ENCODE measurements around the gene CFAP141.

Gene CFAP141

DNA sequence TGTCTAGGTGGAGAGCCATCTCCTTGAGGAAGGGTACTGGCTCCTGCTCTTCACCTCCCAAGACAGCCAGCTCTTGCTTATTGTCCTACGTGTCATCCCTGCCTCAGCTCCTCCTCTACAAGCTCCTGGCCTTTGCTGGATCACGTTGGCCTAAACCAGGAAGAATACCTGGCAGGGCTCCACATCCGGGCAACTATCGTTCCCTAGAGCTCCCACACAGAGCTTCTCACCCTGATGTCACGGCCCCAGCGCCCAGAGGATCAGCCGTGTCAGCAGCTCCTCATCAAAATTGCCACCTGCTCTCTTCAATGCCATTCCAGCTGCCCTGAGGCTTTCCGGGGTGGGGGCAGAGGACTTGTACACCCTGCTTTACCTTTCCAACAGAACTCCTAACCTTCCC lies 12.3 kb downstream of the CFAP141 start:
- ChIA-PET CTCF (interaction anchor here (1.0 to 4.1 kb wide), 5 partner anchors 11 to 141 kb away, joined by 3 to 20 read pairs (median 4); no protein-coding TSS in a partner anchor), POLR2A (interaction anchor here (0.8 to 1.1 kb wide), 2 partner anchors 15 to 25 kb away, joined by 3 to 4 read pairs; no protein-coding TSS in a partner anchor)
- DNase-seq (ENCODE audit: extremely low spot score): no peak
- TF ChIP-seq, protein P1, sequence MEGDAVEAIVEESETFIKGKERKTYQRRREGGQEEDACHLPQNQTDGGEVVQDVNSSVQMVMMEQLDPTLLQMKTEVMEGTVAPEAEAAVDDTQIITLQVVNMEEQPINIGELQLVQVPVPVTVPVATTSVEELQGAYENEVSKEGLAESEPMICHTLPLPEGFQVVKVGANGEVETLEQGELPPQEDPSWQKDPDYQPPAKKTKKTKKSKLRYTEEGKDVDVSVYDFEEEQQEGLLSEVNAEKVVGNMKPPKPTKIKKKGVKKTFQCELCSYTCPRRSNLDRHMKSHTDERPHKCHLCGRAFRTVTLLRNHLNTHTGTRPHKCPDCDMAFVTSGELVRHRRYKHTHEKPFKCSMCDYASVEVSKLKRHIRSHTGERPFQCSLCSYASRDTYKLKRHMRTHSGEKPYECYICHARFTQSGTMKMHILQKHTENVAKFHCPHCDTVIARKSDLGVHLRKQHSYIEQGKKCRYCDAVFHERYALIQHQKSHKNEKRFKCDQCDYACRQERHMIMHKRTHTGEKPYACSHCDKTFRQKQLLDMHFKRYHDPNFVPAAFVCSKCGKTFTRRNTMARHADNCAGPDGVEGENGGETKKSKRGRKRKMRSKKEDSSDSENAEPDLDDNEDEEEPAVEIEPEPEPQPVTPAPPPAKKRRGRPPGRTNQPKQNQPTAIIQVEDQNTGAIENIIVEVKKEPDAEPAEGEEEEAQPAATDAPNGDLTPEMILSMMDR (IDR thresholded peaks at IDR 0.05; ENCODE audit: control extremely low read depth, extremely low read depth, low read depth, missing control alignments): no peak

DNA sequence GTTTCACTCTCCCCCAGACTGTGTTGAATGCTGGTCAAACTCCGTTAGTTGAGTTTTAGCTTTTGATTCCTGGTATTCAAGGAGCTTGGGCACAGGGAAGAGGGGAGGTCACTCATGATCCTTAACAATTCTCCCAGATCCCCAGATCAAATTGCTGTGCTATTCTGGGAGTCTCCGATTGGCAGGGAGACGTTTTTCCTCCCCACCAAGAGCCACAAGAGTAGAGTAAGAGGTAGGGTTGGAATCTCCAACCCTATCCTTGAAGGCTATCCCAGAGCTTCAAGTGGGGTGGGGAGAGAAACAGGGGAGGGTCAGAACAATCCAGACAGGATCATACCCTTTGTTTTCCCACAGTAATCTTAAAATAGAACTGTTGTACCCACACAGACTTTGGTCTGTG lies 13.7 kb downstream of the CFAP141 start:
- TF ChIP-seq, protein P1 (IDR thresholded peaks at IDR 0.05; ENCODE audit: control extremely low read depth, extremely low read depth, low read depth, missing control alignments): no peak
- CTCF ChIA-PET: interaction anchor here (1.1 to 4.1 kb wide), 4 partner anchors 12 to 142 kb away, joined by 3 to 20 read pairs (median 4); no protein-coding TSS in a partner anchor
- POLR2A ChIA-PET: no interaction called here
- no peak for DNase-seq (ENCODE audit: extremely low spot score)

DNA sequence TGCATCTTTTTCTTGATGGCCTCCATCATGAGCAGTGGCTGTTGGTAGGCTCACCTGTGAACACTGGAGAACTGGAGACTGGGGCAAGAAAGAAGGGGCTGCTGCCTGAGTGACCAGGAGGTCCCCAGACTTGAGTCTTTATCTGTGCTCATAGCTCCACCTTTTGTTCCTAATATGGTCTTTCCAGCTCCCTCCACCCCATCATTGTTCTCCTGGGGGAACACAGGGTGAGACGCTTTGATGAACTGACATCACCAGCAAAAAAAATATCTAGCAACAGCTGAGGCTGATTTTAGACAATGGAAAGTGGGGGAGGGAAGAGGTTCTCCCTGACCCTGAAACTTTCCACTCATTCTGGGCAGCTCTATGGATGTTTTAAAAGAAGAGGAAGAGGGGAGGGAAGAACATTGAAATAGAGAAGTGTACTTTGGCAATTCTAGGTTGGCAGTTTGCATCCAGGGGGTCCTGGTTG lies 14.1 kb downstream of the CFAP141 start, which contains the start of gene TPM3:
TSS of gene TPM3 (minus strand) at position 111 of the 472 bp plus-strand sequence. CDS start at position 29, 82 bp downstream.
- ChIA-PET POLR2A (no interaction called here), CTCF (interaction anchor here (0.8 to 4.1 kb wide), 4 partner anchors 14 to 143 kb away, joined by 3 to 20 read pairs (median 4); no protein-coding TSS in a partner anchor)
- no peak for DNase-seq (ENCODE audit: extremely low spot score)
- TF ChIP-seq, protein P1 (IDR thresholded peaks at IDR 0.05; ENCODE audit: control extremely low read depth, extremely low read depth, low read depth, missing control alignments): no peak

DNA sequence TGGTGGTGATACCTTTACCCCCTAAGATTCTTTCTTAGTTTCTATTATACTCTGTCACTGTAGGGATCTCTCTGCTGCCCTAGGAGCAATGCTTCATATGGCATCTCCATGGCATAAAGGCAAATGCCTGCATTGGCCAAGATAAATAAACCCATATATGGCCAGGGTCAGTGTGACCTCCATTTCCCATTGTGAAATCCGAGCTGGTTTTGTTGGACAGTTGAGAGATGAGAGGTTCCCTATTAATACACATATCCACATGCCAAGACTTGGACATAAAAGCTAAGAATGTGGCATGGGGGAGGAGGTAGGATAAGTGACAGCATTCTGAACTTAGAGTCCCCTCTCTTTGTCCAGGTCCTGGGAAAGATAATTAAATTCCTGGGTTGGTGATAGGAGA lies 15.6 kb downstream of the CFAP141 start:
- TF ChIP-seq, protein P1 (IDR thresholded peaks at IDR 0.05; ENCODE audit: control extremely low read depth, extremely low read depth, low read depth, missing control alignments): no peak
- ChIA-PET POLR2A (interaction anchor here (0.6 kb wide), 1 partner anchor 225 kb away, joined by 4 read pairs; no protein-coding TSS in a partner anchor), CTCF (interaction anchor here (1.0 to 2.4 kb wide), 3 partner anchors 9 to 81 kb away, joined by 3 to 13 read pairs (median 4); partner anchors contain the start of gene HAX1)
- DNase-seq (ENCODE audit: extremely low spot score): no peak

DNA sequence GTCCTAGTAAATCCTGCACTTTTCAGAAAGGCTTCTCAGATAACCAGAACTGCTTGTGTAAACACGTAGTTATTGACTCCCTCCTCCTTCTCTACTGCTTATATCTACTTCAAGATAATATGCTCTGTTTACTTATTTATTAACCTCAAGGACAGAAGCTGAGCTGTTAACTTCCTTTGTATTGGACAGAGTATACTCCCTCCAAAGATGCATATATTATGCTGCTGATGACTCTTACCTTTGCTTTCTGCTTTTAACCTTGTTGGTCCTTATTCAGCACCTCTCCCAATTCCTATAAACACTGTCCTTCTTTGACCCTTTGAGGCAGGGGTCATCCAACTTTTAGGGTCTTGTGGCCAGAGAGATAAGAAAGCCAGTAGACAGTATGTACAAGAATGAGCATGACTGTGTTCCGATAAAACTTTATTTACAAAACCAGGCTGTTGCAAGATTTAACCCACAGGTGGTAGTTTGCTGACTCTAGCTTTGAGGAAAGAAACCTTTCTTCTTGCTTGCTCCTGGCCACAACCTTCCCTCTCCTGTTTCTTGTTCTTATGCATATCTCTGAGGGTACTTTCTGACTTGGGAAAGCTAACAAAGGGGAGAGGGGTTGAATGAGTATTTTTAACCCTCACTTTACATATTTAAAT lies 19.2 kb downstream of the CFAP141 start:
- TF ChIP-seq, protein P1 (IDR thresholded peaks at IDR 0.05; ENCODE audit: control extremely low read depth, extremely low read depth, low read depth, missing control alignments): no peak
- CTCF ChIA-PET: interaction anchor here (0.9 to 1.3 kb wide), 4 partner anchors 9 to 85 kb away, joined by 3 to 4 read pairs (median 3); no protein-coding TSS in a partner anchor
- DNase-seq (ENCODE audit: extremely low spot score): no peak

DNA sequence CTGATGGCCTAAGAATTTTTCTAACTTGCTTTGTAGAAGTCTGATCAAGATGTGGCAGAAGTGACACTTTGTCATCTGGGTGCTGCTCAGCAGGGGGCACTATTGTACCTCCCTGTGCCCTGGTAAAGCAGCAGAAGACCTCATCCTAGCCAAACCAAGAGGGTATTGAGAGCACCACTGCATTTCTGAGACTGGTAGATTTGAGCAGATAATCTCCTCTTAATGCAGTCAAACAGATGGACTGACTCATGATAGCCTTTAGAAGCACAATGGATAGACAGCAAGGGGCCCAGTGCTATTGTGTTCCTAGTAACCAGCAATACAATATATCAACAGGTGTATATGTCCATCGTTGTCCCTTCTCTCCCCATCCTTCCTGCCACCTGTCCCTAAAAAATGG lies 20.0 kb downstream of the CFAP141 start:
- peak; percentile 62 for DNase-seq (ENCODE audit: extremely low spot score)
- TF ChIP-seq, protein P1 (IDR thresholded peaks at IDR 0.05; ENCODE audit: control extremely low read depth, extremely low read depth, low read depth, missing control alignments): peak; percentile 78
- CTCF ChIA-PET: interaction anchor here (1.0 to 1.3 kb wide), 3 partner anchors 12 to 86 kb away, joined by 3 to 4 read pairs (median 3); no protein-coding TSS in a partner anchor
- POLR2A ChIA-PET: no interaction called here

More for the DNA sequence above, 19.2 kb downstream of the CFAP141 start:
- POLR2A ChIA-PET: no interaction called here
